Liver (tissue), 3 donors: ENCODE results near the gene BLOC1S5.

Experiments used
- JUND ChIP-seq, 2 donors: IDR thresholded peaks; 2 replicates each; pipeline ENCODE4 v1.6.1; 2016; ENCODE audit warnings: antibody characterized with exemption in 2 of 2
- YY1 ChIP-seq: IDR thresholded peaks from 2 replicates; pipeline ENCODE4 v1.6.1; 2016; ENCODE audit warnings: antibody characterized with exemption, mild to moderate bottlenecking
- TF ChIP-seq, protein P1 (sequence below): fragments of 150-350 bp; IDR thresholded peaks from 2 replicates; pipeline ENCODE4 v1.5.1; 2017; ENCODE audit warnings: improper control_type of control experiment, low read depth, low read length; ENCODE audit not compliant: missing input control
- donor health status: healthy.
- donor health status: healthy.

DNA sequence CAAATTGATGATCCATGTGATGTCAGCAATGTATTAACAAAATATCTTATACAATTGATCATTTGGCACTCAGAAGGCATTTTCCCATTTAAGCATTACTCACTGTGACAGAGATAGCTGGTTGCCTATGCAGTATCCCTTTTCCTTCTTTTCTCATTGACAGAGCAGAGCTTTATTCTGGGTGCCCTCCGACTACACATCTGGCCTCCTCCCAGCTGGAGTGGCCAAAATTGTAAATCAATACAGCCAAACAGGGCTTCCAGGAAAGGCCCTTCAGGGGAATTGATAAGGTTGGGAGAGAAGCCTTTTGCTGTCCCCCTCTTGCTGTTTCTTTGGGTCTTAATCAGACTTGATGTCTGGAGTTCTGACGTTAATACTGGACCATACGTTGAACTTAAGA is 9.6 kb upstream of the BLOC1S5 start:
- TF ChIP-seq, protein P1, sequence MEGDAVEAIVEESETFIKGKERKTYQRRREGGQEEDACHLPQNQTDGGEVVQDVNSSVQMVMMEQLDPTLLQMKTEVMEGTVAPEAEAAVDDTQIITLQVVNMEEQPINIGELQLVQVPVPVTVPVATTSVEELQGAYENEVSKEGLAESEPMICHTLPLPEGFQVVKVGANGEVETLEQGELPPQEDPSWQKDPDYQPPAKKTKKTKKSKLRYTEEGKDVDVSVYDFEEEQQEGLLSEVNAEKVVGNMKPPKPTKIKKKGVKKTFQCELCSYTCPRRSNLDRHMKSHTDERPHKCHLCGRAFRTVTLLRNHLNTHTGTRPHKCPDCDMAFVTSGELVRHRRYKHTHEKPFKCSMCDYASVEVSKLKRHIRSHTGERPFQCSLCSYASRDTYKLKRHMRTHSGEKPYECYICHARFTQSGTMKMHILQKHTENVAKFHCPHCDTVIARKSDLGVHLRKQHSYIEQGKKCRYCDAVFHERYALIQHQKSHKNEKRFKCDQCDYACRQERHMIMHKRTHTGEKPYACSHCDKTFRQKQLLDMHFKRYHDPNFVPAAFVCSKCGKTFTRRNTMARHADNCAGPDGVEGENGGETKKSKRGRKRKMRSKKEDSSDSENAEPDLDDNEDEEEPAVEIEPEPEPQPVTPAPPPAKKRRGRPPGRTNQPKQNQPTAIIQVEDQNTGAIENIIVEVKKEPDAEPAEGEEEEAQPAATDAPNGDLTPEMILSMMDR: no peak
- TF ChIP-seq JUND (IDR thresholded peaks at IDR 0.05): no peak
- no peak for TF ChIP-seq YY1
